Spinal cord (tissue), 10 donors: ENCODE results near the gene WFS1. TPM values are rescaled to one million over a fixed set of nuclear protein-coding genes. Genes with fewer than 3 reads are reported as not detected.

ENCODE experiments used
- DNase-seq, 6 donors: peaks; one replicate each; pipeline versions ENCODE4 v3.0.0 to v3.0.0-alpha.2; 2013 to 2015; ENCODE audit warnings: low spot score in 6 of 6, low read depth in 4 of 6
- H3K27ac ChIP-seq: one replicate; pipeline ENCODE4 v1.5.1; 2013; ENCODE audit warnings: low read depth, low read length, control low read depth
- H3K27me3 ChIP-seq: one replicate; pipeline ENCODE4 v1.6.1; 2013; ENCODE audit warnings: low read length; ENCODE audit not compliant: control insufficient read depth, insufficient read depth
- H3K36me3 ChIP-seq: one replicate; pipeline ENCODE4 v1.6.1; 2013; ENCODE audit warnings: low read length; ENCODE audit not compliant: control insufficient read depth, insufficient read depth
- H3K4me1 ChIP-seq: one replicate; pipeline ENCODE4 v1.6.1; 2013; ENCODE audit warnings: low read length; ENCODE audit not compliant: control insufficient read depth, insufficient read depth
- H3K4me3 ChIP-seq: one replicate; pipeline ENCODE4 v1.5.1; 2013; ENCODE audit warnings: low read depth, low read length, control low read depth
- H3K9me3 ChIP-seq: one replicate; pipeline ENCODE4 v1.6.1; 2013; ENCODE audit warnings: low read length; ENCODE audit not compliant: control insufficient read depth, insufficient read depth
- WGBS: methylation state at CpG from one replicate; pipeline ENCODE4 v1.1.5; 2013; ENCODE audit warnings: missing lambda C conversion rate; ENCODE audit not compliant: insufficient coverage; 5-methylcytosine and 5-hydroxymethylcytosine counted together
- polyA plus RNA-seq, 2 donors: library from polyadenylated mRNA; unstranded; fragments of 120-200 nt; gene quantifications; one replicate each; pipeline ENCODE4 v1.2.1, GENCODE V29; 2013; ENCODE audit not compliant: insufficient read length in 2 of 2
- total RNA-seq, 2 donors: library from RNA; depleted of rRNA in 1 of 2; stranded (reverse); fragments of 120-200 nt in 1 of 2; fragments of >200 nt in 1 of 2; gene quantifications; one replicate each; pipeline versions ENCODE4 v1.2.3 to v1.2.4, GENCODE V29; 2013 to 2014
- donor health status: healthy.

WFS1 gene
- total and polyA plus RNA-seq, 4 donors: 13.7 to 42.1 (median 29.9) TPM

GRCh38 chr4:6301732-6302442 lies 32.2 kb downstream of the WFS1 start:
- no peak overlapping the region for H3K4me3 ChIP-seq
- H3K9me3 ChIP-seq: no peaks in the 10 kb centered on the region
- no peak overlapping the region for H3K27ac ChIP-seq
- peaks cover 72% of the 10 kb centered on the region for H3K36me3 ChIP-seq
- WGBS: 97% methylated on average over 55 of the region's 55 CpGs
- DNase-seq: no peak
- H3K4me1 ChIP-seq: no peaks in the 10 kb centered on the region
- no peaks in the 10 kb centered on the region for H3K27me3 ChIP-seq

GRCh38 chr4:6302869-6303268 lies 33.2 kb downstream of the WFS1 start:
- Histone ChIP-seq H3K4me1 (no peaks in the 10 kb centered on the region), H3K36me3 (peaks cover 71% of the 10 kb centered on the region), H3K4me3 (no peak overlapping the region), H3K27me3 (no peaks in the 10 kb centered on the region), H3K27ac (no peak overlapping the region), H3K9me3 (no peaks in the 10 kb centered on the region)
- no peak for DNase-seq
- WGBS: 70% methylated on average over 5 of the region's 6 CpGs

- WGBS: 94% methylated on average over 12 of the region's 12 CpGs
These were observed 34.3 kb downstream of the WFS1 start for GRCh38 chr4:6303943-6304342.

GRCh38 chr4:6306299-6306698 lies 36.6 kb downstream of the WFS1 start:
- Histone ChIP-seq H3K4me1 (peaks cover 6% of the 10 kb centered on the region), H3K36me3 (peaks cover 42% of the 10 kb centered on the region), H3K27ac (no peak overlapping the region), H3K4me3 (no peak overlapping the region), H3K27me3 (peaks cover 2% of the 10 kb centered on the region), H3K9me3 (peaks cover 1% of the 10 kb centered on the region)
- DNase-seq: no peak
- WGBS: 46% methylated on average over 2 of the region's 5 CpGs

More at GRCh38 chr4:6303943-6304342, 34.3 kb downstream of the WFS1 start:
- DNase-seq: no peak
- Histone ChIP-seq H3K36me3 (peaks cover 64% of the 10 kb centered on the region), H3K27me3 (no peaks in the 10 kb centered on the region), H3K4me3 (no peak overlapping the region), H3K4me1 (no peaks in the 10 kb centered on the region), H3K9me3 (peaks cover 1% of the 10 kb centered on the region), H3K27ac (no peak overlapping the region)

GRCh38 chr4:6307230-6307629 lies 37.6 kb downstream of the WFS1 start:
- Histone ChIP-seq H3K4me1 (peaks cover 6% of the 10 kb centered on the region), H3K4me3 (no peak overlapping the region), H3K27ac (no peak overlapping the region), H3K27me3 (peaks cover 2% of the 10 kb centered on the region), H3K9me3 (peaks cover 1% of the 10 kb centered on the region), H3K36me3 (peaks cover 32% of the 10 kb centered on the region)
- DNase-seq: no peak
- WGBS: 88% methylated on average over 6 of the region's 12 CpGs

GRCh38 chr4:6307891-6308290 lies 38.2 kb downstream of the WFS1 start:
- H3K27me3 ChIP-seq: peaks cover 2% of the 10 kb centered on the region
- 86% methylated on average over 4 of the region's 8 CpGs for WGBS
- H3K9me3 ChIP-seq: peaks cover 1% of the 10 kb centered on the region
- H3K4me1 ChIP-seq: peaks cover 6% of the 10 kb centered on the region
- no peak overlapping the region for H3K27ac ChIP-seq
- no peak overlapping the region for H3K4me3 ChIP-seq
- no peak for DNase-seq
- peaks cover 26% of the 10 kb centered on the region for H3K36me3 ChIP-seq

GRCh38 chr4:6308899-6309643 lies 39.4 kb downstream of the WFS1 start:
- peaks cover 14% of the 10 kb centered on the region for H3K36me3 ChIP-seq
- H3K9me3 ChIP-seq: peaks cover 1% of the 10 kb centered on the region
- peaks cover 2% of the 10 kb centered on the region for H3K27me3 ChIP-seq
- WGBS: 3% methylated on average over 64 of the region's 65 CpGs
- peaks cover 6% of the 10 kb centered on the region for H3K4me1 ChIP-seq
- H3K27ac ChIP-seq: no peak overlapping the region
- DNase-seq: peak in 4 of 6 donors; percentile 20 to 78 (median 45)
- H3K4me3 ChIP-seq: peak overlapping the region; percentile 24

- Histone ChIP-seq H3K36me3 (peaks cover 7% of the 10 kb centered on the region), H3K4me3 (peak overlapping the region; percentile 24), H3K27ac (no peak overlapping the region), H3K9me3 (peaks cover 1% of the 10 kb centered on the region), H3K27me3 (peaks cover 2% of the 10 kb centered on the region), H3K4me1 (peaks cover 6% of the 10 kb centered on the region)
- no peak for DNase-seq
- 93% methylated on average over 7 of the region's 7 CpGs for WGBS
These were observed 40.1 kb downstream of the WFS1 start for GRCh38 chr4:6309777-6310176.

GRCh38 chr4:6313216-6313615 lies 43.6 kb downstream of the WFS1 start:
- H3K4me3 ChIP-seq: no peak overlapping the region
- H3K4me1 ChIP-seq: peaks cover 6% of the 10 kb centered on the region
- no peak for DNase-seq
- peaks cover 2% of the 10 kb centered on the region for H3K27me3 ChIP-seq
- no peak overlapping the region for H3K27ac ChIP-seq
- H3K36me3 ChIP-seq: peaks cover 12% of the 10 kb centered on the region
- H3K9me3 ChIP-seq: peaks cover 1% of the 10 kb centered on the region
- 94% methylated on average over 5 of the region's 6 CpGs for WGBS
